SK-N-SH treated with all-trans-retinoic acid at 6 μM for 48 hours (cell line): Measurements from ENCODE around the gene FRS2.

Source experiments
- CSDC2 ChIP-seq: fragments of 250-450 bp; sonication (Bioruptor Pico); IDR thresholded peaks from 2 replicates; pipeline ENCODE4 v1.5.0; 2020; ENCODE audit warnings: mild to moderate bottlenecking, moderate library complexity
- ISL1 ChIP-seq: fragments of 250-450 bp; sonication (Bioruptor Pico); IDR thresholded peaks from 2 replicates; pipeline ENCODE4 v2.1.2; 2022; ENCODE audit warnings: mild to moderate bottlenecking, moderate library complexity
- OSR1 ChIP-seq: fragments of 250-450 bp; sonication (Bioruptor Pico); IDR thresholded peaks from 2 replicates; pipeline ENCODE4 v1.8.0; 2022; ENCODE audit warnings: moderate library complexity, mild to moderate bottlenecking, inconsistent platforms
- RARB ChIP-seq: fragments of 250-450 bp; sonication (Bioruptor Pico); IDR thresholded peaks from 2 replicates; pipeline ENCODE4 v1.8.0; 2021; ENCODE audit warnings: mild to moderate bottlenecking, moderate library complexity
- SNAI2 ChIP-seq: fragments of 250-450 bp; sonication (Bioruptor Pico); IDR thresholded peaks from 2 replicates; pipeline ENCODE4 v1.5.0; 2020; ENCODE audit warnings: mild to moderate bottlenecking, moderate library complexity
- ZNF70 ChIP-seq: fragments of 450-650 bp; formaldehyde crosslinking; IDR thresholded peaks from 2 replicates; pipeline ENCODE4 v1.5.0; 2020; ENCODE audit warnings: mild to moderate bottlenecking, moderate library complexity
- TF ChIP-seq, protein P1 (sequence below): fragments of 250-450 bp; sonication (Bioruptor Pico); IDR thresholded peaks from 2 replicates; pipeline ENCODE4 v1.5.1; 2021; ENCODE audit warnings: mild to moderate bottlenecking, moderate library complexity

DNA sequence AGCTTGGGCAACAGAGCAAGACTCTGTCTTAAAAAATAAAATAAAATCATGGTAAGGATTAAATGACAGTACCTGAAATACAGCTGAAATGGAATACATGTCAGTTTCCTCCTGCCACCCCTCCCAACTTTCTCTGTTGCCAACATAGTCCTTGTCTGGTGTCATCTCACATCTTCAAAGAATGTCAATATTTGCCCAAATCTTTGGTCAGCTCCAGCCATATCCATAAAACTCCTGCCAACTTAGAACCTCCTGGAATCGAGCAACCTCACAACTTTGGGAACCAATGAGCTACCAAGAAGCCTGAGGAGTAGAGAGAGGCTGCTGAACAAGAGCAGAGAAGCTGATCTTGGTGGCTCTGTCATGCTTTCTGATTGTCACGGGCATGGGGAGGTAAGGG is 151.4 kb downstream of the FRS2 start:
- TF ChIP-seq RARB (CRISPR knock-in tag) (no peak), CSDC2 (CRISPR knock-in tag) (no peak), ZNF70 (CRISPR knock-in tag) (no peak), OSR1 (no peak), SNAI2 (CRISPR knock-in tag) (no peak), ISL1 (CRISPR knock-in tag) (no peak)
- TF ChIP-seq, protein P1, sequence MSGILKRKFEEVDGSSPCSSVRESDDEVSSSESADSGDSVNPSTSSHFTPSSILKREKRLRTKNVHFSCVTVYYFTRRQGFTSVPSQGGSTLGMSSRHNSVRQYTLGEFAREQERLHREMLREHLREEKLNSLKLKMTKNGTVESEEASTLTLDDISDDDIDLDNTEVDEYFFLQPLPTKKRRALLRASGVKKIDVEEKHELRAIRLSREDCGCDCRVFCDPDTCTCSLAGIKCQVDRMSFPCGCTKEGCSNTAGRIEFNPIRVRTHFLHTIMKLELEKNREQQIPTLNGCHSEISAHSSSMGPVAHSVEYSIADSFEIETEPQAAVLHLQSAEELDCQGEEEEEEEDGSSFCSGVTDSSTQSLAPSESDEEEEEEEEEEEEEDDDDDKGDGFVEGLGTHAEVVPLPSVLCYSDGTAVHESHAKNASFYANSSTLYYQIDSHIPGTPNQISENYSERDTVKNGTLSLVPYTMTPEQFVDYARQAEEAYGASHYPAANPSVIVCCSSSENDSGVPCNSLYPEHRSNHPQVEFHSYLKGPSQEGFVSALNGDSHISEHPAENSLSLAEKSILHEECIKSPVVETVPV (CRISPR knock-in tag) = no peak
